HG02852 (cell line): ENCODE data around the gene SYT11.
"Not testable (repeated sequence)": the region's sequence is repeated elsewhere in the genome, so short reads cannot be mapped to it uniquely, and the experiment has no call there.

Experiments used
- ATAC-seq: cut with Tn5 transposase; IDR thresholded peaks from one replicate; pipeline ENCODE4 v1.9.1; 2021; ENCODE audit warnings: mild to moderate bottlenecking, moderate library complexity; ENCODE audit not compliant: unreplicated experiment

Gene SYT11, protein sequence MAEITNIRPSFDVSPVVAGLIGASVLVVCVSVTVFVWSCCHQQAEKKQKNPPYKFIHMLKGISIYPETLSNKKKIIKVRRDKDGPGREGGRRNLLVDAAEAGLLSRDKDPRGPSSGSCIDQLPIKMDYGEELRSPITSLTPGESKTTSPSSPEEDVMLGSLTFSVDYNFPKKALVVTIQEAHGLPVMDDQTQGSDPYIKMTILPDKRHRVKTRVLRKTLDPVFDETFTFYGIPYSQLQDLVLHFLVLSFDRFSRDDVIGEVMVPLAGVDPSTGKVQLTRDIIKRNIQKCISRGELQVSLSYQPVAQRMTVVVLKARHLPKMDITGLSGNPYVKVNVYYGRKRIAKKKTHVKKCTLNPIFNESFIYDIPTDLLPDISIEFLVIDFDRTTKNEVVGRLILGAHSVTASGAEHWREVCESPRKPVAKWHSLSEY

DNA sequence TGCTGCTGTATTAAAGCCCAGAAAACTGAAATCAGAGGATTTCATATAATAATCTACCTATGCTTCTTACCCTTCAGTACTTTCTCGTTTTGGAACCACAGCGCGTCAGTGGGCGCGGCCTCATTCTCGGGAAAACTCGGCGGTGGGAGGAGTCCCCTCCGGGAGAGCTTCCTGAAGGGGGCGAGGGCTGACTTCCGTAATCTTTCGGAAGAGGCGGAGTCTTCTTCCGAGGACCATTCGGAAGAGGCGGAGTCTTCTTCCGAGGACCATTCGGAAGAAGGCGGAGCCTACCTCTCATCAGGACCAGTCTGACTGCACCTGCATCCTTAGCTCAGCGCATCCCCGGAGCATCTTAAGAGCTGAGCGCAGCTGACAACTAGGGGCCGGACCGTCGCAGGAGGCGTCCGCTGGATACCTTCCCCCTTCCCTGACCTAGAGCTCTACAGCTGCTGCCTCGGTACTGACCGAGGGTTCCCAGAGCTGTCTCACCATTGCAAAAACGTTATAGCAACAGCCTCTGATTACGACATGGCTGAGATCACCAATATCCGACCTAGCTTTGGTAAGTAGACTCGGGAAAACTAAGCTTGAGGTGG, at the start of gene SYT11:
Gene SYT11 (plus strand): TSS at position 334 of the 596 bp plus-strand sequence. CDS start 195 bp downstream, at position 529.
- peak; percentile 55 for ATAC-seq

DNA sequence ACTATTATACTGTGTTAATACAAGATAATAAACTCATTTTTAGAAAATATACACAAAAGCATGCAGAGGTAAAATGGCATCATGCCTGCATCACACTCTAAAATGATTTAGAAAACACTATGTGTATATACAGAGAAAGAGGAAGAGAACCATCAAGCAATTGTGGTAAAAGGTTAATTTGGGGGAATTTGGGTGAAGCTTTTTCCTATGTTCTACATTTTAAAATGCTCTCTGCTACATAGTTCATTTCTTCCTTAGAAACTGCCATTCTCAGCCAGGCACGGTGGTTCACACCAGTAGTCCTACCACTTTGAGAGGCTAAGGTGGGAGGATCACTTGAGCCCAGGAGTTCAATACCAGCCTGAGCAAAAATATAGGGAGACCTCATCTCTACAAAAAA, 46.5 kb upstream of the SYT11 start:
- ATAC-seq: no peak

DNA sequence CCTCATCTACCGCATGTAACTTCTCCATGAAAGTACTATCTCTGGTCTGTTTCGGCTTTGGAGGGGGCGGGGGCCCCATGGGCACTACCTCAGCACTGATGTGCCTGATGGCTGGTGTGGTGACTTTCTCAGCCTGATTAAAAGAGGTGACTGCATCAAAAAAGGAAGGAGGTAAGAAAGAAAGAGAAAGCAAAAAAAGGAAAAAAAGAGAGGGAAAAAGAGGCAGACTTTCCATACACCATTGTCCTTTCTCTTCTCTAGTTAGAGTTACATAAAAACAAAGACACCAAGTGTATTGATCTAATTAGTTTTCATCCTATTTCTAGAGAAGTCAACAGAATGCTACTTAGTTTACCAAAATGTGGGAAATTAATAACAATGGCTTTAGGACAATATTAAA, 45.7 kb upstream of the SYT11 start:
- ATAC-seq: no peak

DNA sequence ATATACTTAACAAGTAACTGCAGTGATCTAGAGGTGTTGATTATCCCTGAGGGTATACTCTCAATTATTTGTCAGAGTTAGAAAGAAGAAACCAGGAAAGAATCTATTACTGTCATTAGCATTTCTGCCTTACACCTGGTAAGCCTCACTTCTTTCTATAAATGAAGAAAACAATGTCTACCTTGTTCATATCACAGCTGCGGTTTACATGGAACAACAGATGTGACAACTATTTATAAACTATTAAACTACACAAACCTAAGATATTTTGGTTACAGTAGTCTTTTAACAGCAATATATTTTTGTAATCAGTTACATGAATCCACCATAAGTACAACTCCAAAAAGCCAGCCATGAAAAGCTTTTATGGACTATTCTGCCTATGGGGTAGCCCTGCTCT, 43.0 kb upstream of the SYT11 start:
- ATAC-seq: no peak

DNA sequence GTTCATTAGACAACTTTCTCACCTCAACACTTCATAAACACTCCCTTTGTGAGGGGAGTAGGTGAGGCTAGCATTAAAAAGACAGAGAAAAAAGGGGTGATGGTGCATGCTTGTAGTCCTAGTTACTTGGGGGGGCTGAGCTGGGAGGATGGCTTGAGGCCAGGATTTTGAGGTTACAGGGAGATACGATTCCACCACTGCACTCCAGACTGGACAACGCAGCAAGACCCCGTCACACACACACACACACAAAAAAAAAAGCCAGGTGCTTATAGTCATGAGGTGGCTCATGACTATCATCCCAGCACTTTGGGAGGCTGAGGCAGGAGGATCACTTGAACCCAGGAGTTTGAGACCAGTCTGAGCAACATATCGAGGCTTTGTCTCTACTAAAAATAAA, 31.9 kb upstream of the SYT11 start:
- ATAC-seq: no peak

DNA sequence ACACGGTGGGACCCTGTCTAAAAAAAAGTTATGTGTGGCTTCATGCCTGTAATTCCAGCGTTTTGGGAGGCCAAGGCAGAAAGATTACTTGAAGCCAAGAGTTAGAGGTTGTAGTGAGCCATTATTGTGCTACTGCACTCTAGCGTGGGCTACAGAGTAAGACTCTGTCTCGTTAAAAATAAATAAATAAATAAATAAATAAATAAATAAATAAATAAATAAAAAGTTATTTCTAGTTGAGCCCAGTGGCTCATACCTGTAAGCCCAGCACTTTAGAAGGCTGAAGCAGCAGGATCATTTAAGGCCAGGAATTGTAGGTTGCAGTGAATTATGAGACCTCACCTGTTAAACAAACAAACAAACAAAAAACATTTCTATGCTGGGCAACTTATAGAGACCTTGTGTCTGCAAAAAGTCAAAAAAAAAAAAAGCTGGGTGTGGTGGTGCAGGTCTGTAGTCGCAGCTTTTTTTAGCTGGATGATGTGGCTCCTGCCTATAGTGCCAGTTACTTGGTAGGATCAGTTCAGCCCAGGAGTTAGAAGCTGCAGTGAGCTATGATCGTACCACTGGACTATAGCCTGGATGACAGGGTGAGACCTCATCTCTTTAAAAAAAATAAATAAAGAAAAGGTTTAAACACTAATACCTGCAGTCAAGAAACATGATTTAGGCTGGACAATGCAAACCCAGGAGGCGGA, 27.9 kb upstream of the SYT11 start:
- no peak for ATAC-seq

DNA sequence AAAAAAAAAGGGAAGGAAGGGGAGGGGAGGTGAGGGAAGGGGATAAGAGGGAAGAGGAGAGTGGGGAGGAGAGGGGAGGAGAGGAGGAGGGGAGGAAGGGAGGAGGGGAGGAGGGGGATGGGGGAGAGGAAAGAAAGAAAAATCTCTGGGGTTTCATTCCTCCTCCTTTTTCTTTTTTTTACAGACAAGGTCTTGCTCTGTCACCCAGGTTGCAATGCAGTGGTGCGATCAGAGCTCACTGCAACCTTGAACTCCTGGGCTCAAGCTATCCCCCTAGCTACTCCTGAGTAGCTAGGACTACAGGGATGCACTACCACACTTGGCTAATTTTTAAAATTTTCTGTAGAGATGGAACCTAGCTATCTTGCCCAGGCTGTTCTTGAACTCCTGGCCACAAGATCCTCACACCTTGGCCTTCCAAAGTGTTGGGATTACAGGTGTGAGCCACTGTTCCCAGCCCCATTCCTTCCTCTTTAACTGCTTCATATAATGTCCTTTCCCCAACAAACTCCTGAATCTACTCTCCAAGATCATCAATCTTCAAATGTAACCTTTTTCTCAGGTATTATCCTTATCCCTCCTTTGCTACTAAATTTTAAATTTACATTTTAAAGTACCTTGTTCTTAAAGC, 25.6 kb upstream of the SYT11 start:
- no peak for ATAC-seq

DNA sequence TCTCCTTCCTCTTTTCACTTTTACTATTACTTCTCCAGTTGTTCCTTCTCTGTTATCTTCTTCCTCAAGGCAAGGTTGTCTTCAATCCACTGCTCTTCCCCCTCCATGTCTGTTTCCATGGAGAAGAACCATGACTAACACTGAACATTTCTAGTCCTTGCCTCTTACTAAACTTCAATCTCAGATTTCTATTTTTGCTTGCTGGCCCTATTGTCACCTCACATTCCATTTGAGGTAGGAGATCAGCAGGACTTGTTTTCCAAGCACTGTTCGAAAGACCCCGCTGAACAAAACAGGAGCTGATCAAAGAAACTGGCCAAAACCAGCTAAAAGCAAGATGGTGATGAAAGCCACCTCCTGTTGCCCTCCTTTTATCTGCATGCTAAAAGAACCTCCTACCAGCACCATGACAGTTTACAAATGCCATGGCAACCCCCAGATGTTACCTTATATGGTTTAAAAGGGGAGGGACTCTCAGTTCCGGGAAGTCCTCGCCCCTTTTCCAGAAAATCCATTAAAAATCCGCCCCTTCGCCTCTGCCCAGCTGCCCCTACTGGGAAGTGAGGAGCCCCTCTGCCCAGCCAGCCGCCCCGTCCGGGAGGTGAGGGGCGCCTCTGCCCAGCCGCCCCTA, 25.0 kb upstream of the SYT11 start:
- ATAC-seq: no peak

DNA sequence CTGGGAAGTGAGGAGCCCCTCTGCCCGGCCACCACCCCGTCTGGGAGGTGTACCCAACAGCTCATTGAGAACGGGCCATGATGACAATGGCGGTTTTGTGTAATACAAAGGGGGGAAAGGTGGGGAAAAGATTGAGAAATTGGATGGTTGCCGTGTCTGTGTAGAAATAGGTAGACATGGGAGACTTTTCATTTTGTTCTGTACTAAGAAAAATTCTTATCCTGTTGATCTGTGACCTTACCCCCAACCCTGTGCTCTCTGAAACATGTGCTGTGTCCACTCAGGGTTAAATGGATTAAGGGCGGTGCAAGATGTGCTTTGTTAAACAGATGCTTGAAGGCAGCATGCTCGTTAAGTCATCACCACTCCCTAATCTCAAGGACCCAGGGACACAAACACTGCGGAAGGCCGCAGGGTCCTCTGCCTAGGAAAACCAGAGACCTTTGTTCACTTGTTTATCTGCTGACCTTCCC, 24.4 kb upstream of the SYT11 start:
- not testable (repeated sequence) for ATAC-seq

DNA sequence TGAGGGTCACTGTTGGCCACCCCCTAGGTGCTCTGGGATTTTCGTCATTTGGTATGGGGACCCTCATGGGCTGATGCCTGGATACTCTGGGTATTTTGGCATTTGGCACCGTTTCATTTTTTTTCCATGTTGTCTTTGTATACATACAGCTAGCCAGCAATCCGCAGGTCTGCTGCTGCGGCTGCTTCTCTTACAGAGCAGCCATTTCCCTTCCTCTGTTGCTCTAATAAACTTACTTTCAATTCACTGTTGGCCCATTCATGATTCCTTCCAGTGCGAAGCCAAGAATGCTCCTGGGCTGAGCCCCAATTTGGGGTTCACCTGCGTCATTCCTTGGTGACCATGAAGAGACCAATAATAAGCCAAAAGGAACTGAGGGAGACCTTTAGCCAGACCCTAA, 23.8 kb upstream of the SYT11 start:
- ATAC-seq: no peak

DNA sequence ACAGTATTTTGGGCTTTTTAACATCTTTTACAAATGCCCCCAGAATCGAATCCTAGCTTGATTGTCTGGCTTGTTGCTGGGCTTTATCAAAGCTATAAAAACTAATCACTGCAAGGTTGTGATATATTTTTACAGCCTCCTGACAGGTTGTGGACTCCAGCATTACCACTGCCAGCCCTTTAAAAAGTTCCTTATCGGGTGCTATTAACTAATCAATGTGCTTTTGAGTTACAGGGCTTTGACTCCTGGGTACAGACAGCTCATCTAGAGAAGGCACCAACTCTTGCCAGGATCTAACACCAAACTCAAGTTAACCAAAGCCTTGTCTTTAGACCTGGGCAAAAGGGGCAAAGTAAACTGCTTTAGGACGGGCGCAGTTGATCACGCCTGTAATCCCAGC, 19.0 kb upstream of the SYT11 start:
- ATAC-seq: no peak

DNA sequence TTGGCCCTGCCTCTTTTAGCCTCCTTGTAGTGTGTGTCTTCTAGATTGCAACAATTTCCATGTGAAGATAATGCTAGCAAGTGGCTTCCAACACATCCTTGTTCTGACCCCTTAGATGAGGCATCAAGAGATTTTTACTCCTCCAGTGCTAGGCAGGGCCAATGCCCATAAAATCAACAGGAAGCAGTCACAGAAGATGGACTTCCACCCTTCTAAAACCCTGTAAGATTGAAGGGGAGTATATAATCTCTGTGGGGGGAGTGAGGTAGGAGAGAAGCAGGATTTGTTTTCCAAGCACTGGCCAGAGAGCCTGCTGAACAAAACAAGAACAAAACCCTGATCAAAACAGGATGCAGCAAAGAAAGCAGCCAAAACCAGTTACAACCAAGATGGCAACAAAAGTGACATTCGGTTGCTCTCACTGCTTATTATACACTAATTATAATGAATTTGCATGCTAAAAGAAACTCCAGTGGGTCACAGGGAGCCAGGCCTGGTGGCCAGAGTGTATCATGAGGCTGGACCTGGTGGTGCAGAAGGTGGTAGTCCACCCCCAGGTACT, 14.4 kb upstream of the SYT11 start:
- ATAC-seq: no peak

DNA sequence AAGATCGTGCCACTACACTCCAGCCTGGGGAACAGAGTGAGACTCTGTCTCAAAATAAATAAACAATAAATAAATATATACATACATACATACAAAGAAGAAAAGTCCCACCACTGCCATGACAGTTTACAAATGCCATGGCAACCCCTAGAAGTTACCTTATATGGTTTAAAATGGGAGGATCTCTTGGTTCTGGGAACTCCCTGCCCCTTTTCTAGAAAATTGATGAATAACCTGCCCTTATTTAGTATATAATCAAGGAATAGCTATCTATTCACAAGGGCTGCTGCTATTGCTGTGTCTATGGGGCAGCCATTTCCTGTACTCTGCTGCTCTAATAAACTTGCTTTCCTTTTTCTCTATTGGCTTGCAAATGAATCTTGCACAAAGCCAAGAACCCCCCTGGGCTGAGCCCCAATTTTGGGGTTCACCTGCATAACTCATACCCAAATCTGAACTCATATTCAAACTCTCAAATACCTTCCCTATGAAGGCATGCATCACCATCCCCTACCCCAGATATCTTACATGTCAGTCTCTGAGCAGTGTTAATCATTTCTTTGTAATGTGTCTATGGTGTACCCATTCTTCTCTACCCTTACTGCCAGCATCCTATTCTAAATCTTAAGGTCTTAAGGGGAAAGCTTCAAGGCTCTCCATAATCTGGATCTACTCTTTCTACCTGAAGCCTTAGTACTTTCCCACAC, 11.4 kb upstream of the SYT11 start:
- ATAC-seq: no peak

DNA sequence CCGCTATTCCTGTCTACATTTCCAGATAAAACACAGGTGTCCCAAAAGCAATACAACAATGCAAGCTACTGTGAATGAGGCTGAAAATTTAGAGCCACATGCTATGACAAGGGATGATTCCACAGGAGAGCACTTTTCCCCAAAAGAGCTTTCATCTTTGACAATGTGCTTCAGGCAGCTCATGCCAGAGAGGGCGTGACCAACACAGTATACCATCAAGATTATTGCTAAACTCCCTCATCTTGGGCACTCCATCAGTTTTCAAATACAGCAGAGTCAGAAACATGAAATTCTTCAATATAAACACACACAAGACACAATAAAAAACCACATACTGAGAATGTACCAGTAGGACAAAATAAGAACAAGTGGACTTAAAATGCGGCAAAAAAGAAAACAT, 9.0 kb upstream of the SYT11 start:
- no peak for ATAC-seq

DNA sequence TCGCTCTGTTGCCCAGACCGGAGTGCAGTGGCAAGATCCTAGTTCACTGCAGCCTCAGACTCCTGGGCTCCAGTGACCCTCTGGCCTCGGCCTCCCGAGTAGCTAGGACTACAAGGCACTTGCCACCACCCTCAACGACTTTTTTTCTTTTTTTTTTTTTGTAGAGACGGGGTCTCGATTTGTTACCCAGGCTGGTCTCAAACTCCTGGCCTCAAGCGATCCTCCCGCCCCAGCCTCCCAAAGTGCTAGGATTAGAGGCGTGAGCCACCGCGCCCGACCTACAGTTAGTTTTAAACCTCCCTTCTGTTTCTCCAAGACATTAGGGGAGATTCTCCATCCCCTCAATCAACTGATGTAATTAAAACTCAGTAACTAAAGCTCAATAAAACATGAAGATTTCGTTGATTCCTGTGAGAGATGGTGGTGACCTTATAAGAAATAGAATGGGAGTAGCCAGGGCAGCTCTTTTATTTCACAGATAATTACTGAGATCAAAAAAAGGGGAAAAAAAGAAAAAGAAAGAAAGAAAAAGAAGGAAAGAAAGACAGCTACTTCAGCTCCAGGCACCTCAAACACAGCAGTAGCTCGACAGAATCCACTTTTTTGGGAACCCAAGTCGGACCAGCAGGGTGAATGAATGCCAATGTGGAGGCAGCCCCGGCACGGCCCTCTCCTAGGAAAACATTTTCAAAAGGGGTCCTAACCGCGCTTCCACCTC, 3.0 kb upstream of the SYT11 start:
- ATAC-seq: no peak

DNA sequence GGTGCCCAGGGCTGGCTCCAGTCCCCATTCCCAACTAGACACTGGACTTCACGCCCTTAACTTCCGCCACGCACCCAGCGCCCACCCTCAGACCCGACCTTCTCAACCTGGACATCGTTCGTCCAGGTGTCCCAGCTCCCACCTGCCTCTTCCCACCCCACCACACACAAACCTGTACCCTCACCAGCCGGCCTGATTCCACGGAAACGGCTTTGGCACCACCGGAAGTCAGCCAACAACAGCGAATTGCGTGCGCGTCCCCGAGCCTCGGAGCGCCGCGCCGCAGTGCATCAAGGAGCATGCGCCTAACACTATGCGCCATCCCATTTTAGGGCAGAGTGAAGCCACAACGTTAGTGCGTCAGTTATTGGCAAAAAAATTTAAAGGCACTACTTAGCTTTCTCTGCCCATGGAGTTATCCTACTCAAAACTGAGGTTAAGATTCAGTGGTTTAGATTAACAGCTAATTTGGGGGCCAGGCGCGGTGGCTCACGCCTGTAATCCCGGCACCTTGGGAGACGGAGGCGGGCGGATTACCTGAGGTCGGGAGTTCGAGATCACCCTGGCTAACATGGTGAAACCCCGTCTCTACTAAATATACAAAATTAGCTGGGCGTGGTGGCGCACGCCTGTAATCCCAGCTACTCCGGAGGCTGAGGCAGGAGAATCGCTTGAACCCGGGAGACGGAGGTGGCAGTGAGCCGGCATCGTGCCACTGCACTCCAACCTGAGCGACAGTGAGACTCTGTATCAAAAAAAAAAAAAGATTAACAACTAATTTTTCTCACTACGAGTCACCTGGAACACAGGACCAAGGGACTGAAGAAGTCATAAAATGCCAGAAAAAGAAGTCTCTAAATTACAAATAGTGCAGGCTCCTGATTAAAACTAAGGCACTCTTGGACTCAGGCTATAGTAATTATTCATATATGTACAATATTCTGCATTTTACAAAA, 2.1 kb upstream of the SYT11 start, which contains the start of gene GON4L:
Gene GON4L (minus strand): TSS at position 240 of the 956 bp plus-strand sequence. CDS start 3,434 bp downstream, outside the sequence.
- peak; percentile 51 for ATAC-seq

DNA sequence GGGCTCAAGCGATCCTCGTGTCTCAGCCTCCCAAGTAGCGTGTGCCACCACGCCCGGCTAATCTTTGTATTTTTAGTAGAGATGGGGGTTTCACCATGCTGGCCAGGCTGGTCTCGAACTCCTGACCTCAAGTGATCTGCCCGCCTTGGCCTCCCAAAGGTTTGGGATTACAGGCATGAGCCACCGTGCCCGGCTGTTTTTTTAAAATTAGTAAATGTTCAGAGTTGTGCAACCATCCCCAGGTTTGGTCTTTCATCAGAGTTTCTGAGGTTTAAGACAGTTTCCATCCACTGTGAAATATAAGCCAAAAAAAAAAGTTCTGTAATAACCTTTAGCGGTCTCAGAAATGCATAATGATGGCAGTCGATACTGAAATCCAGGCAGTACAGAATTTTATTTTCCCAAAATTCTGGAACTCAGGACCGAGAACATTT, 550 bp upstream of the SYT11 start:
- peak; percentile 8 for ATAC-seq
